Activated naive CD4-positive, alpha-beta T cell treated with Interleukin-2 at 50 U/mL for 16 hours (primary cell): ENCODE data around the gene CCDC117.
"Not testable (repeated sequence)": the region's sequence is repeated elsewhere in the genome, so short reads cannot be mapped to it uniquely, and the experiment has no call there.

Experiments used
- DNase-seq: peaks from one replicate; pipeline ENCODE4 v3.0.0-alpha.2; 2020

Gene CCDC117, protein sequence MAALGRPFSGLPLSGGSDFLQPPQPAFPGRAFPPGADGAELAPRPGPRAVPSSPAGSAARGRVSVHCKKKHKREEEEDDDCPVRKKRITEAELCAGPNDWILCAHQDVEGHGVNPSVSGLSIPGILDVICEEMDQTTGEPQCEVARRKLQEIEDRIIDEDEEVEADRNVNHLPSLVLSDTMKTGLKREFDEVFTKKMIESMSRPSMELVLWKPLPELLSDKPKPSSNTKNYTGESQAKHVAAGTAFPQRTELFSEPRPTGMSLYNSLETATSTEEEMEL

GRCh38 chr22:28772633-28773460 lies at the start of gene CCDC117:
Gene CCDC117, plus strand, starts transcription at chr22:28772695. Its CDS starts 155 bp downstream, at chr22:28772850.
- peak; percentile 92 for DNase-seq

- no peak for DNase-seq
These were observed 44.5 kb upstream of the CCDC117 start for GRCh38 chr22:28728002-28728401.

- DNase-seq, result no peak
These were observed 43.7 kb upstream of the CCDC117 start for GRCh38 chr22:28728621-28729313.

DNA sequence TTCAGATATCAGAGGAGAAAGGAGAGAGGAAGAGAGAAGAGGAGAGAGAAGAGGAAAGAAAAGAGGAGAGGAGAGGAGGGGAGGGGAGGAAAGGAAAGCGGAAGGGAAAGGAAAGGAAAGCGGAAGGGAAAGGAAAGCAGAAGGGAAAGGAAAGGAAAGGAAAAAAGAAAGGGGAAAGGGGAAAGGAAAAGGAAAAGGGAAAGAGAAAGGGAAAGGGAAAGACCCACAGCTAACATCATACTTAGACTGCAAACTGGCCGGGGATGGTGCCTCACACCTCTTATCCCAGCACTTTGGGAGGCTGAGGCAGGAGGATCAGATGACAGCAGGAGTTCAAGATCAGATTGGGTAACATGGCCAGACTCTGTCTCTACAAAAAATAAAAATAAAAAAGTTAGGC lies 42.3 kb upstream of the CCDC117 start:
- DNase-seq, result no peak

DNA sequence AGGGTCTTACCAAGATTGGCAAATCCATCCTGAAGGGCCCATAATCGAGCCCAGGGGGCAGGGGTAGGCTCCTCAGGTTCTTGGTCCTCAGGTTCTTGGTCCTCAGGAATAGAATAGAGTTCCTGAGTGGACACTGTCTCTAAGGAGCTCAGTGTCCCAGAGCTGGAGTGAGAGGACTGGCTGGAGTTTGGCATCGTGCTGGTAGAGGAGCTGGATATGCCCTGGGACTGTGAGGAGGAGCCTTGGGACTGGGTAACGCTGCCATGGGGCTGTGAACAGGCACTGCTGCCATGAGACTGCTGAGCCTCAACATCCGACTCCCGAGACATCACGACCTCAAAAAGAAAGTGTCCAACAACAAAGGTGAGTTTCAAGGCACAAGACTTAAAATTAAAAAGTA lies 38.1 kb upstream of the CCDC117 start:
- no peak for DNase-seq

DNA sequence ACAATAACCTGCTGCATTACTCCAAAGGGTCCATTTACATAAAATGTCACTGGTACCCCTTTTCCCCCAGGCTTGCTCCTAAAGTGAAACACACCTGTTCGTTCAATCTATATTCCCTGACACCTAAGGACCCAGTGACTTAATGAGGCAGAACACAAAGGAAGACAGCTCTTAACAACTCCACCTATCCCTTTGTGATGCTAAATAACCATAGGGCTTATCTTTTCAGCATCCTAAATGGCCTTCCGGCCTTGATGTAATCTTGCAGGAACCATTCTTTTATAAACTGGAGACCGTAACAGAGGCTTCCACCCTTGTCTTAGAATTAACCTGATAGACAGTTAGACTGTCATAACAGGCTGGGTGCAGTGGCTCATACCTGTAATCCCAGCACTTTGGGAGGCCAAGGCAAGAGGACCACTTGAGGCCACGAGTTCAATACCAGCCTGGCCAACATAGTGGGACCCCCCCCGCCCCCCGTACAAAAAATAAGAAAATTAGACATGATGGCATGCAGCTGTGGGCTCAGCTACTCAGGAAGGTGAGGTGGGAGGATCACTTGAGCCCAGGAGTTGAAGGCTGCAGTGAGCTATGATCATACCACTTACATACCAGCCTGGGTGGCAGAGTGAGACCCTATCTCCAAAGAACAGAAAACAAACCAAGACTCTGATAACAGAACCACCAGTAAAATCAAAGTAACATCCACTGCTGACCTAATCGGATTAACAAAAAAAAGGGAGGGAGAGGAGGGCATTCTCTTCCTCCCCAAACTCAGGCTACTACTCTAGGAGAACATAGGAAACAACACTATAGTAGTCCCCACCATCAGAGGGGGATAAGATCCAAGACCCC lies 36.0 kb upstream of the CCDC117 start:
- no peak for DNase-seq

DNA sequence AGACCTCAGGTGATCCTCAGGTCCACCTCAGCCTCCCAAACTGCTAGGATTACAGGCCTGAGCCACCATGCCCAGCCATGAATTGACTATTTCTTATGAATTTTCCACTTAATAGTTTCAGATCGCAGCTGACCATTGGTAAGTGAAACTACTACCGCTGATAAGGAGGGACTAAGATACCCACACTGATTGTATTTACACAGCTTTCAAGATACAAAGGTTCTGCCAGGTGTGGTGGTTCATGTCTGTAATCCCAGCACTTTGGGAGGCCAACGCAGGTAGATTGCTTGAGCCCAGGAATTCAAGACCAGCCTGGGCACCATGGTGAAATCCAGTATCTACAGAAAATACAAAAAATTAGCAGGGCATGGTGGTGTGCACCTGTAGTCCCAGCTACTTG lies 34.8 kb upstream of the CCDC117 start:
- DNase-seq, result no peak

DNA sequence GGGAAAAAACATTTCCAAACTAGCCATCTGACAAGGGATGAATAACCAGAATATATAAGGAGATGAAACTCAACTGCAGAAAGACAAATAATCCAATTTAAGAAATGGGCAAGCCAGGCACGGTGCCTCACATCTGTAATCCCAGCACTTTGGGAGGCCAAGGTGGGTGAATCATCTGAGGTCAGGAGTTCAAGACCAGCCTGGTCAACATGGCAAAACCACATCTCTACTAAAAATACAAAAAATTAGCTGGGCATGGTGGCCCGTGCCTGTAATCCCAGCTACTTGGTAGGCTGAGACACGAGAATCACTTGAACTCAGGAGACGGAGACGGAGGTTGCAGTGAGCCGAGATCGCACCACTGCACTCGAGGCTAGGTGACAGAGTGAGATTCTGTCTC lies 33.6 kb upstream of the CCDC117 start:
- not testable (repeated sequence) for DNase-seq

DNA sequence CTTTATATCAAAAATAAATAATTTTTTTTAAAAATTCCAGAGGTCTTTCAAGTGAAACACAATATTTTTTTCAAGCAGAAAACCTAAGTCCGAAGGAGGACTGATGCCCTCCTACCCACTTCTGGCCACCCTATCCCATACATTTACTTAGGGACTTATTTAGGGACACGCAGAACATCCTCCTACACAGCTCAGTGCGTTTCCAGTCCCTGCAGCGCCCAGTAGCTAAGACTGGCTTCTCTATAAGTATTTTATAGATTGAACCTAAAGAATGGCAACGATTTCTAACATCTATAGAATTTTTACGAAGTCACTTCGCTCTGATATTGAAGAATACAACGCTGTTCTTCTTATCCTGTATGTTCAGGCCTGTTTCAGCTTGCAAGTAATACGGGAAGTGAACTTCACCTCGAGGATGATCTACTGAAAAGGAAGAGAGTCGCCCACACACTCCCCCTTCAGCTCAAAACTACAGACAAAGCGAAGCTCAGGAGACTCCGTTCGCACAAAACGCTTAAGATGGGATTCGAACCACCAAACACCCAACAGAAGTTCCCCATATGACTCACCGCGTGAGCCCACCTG lies 31.2 kb upstream of the CCDC117 start:
- DNase-seq, result no peak

GRCh38 chr22:28741785-28742561 lies 30.5 kb upstream of the CCDC117 start, which contains the start of the genes CHEK2 and HSCB:
Gene CHEK2, minus strand, starts transcription at chr22:28741820. Its CDS starts 7,099 bp downstream, at chr22:28734721.
Gene HSCB, plus strand, starts transcription at chr22:28742039. Its CDS starts 57 bp downstream, at chr22:28742096.
- DNase-seq, result peak; percentile 98

DNA sequence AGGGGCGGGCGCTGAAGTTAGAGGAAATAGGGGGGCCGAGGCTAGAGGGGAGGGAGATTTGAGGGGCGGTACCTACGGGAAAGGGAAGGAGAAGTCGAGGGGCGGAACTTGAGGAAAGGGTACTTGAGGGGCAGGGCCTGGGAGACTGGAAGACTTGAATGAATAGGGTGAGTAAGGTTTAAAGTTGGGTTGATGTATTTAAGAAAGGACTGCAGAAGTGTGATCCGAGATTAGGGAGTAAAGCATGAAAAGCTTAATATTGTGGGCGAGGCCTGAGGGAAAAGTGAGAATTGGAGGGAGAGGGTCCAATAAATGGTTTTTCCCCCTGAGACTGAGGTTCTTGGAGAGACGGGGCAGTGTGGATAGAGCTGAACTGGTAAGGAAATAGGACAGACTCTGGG lies 29.9 kb upstream of the CCDC117 start:
- DNase-seq, result no peak

DNA sequence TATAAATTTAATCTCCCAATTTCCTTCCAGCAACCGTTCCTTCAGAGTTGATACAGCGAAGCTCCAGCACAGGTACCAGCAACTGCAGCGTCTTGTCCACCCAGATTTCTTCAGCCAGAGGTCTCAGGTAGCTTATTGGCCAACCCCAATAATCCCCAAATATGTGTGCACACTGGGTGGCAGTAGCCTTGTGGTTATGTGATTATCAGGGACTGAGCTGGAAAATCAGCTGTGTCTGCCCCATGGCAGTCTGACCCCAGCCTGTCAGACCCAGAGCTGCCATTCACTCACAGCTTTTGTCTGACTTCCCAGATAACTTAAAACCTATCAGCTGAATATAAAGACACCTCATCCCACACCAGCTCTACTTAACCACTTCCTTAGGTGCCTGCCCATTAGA lies 28.6 kb upstream of the CCDC117 start:
- no peak for DNase-seq

GRCh38 chr22:28750471-28750881 lies 22.0 kb upstream of the CCDC117 start:
- DNase-seq, result no peak

- DNase-seq, result not testable (repeated sequence)
These were observed 18.0 kb upstream of the CCDC117 start for GRCh38 chr22:28754512-28754911.

- DNase-seq, result no peak
These were observed 12.5 kb upstream of the CCDC117 start for GRCh38 chr22:28759861-28760560.

DNA sequence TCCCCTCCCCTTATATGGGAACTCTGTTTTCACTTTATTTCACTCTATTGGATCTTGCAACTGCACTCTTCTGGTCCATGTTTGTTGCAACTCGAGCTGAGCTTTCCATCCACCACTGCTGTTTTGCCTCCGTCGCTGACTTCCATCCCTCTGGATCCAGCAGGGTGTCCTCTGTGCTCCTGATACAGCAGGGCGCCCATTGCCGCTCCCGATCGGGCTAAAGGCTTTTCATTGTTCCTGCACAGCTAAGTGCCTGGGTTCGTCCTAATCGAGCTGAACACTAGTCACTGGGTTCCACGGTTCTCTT lies 11.1 kb upstream of the CCDC117 start:
- no peak for DNase-seq

DNA sequence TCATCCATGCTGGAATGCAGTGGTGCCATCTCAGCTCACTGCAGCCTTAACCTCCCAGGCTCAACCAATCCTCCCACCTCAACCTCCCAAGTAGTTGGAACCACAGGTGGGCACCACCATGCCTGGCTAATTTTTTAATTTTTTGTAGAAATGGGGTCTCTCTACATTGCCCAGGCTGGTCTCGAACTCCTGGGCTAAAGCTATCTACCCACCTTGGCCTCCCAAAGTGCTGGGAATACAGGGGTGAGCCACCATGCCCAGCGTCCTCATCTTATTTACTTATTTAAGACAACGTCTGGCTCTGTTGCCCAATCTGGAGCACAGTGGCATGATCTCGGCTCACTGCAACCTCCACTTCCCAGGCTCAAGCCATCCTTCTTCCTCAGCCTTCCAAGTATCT lies 10.5 kb upstream of the CCDC117 start:
- DNase-seq, result not testable (repeated sequence)

DNA sequence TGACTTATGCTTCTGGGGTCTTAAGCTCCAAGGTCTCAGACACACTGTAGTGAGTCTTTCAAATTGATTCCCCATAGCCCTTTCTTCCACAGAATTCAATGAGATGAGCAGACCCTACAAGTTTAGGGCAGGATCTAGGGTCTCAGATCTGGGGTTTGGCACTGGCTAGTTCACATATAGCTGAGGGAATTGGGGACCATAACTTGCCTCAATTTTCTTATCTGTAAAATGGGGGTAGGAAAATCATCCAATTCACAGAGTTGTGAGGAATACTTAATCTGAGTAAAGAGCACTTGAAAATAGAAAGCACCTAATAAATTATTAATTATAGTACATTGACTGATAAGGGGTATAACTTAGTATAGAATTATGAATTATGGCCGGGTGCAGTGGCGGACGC lies 5.9 kb upstream of the CCDC117 start:
- DNase-seq, result no peak

DNA sequence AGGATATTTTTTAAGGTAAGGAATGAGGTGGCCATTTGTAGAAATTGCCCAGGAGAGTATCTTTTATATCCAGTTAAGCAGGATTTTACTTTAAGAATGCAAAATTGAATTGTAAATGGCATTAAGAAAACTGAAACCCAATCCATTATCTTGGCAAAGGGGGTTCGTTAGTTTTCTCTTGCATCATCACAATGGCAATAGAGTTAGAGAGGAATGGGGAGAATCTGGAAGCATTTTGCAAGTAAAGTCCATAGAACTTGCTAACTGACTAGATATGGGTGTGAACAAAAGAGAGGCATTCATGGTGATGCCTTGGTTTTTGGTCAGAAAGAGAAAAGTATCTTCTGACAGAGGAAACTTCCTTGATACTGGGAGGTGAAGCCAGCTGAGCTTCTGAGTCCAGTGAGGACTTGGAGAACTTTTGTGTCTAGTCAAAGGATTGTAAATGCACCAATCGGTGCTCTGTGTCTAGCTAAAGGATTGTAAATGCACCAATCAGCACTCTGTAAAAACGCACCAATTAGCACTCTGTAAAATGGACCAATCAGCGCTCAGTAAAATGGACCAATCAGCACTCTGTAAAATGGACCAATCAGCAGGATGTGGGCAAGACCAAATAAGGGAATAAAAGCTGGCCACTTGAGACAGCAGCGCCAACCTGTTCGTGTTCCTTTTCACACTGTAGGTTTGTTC lies 3.6 kb upstream of the CCDC117 start:
- no peak for DNase-seq

DNA sequence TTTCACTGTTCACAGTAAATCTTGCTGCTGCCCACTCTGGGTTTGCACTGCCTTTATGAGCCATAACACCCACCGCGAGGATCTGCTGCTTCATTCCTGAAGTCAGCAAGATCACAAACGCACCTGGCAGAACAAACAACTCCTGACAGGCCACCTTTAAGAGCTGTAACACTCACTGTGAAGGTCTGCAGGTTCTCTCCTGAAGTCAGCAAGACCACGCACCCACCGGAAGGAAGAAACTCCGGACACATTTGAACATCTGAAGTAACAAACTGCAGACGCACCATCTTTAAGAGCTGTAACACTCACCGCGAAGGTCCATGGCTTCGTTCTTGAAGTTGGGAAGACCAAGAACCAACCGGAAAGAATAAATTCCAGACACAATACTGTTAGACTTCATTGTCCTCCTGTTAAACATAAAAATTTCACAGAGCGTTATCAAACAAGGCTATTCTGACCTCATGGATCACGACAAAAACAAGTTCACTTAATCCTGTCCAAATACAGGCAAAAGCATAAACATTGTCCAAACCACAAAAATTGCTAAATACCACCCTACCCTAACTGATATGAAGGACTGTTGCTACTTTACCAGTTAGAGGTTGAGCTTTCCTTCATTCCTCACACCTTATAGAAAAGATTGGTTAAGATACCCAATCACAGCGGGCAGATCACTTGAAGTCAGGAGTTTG lies 3.0 kb upstream of the CCDC117 start:
- no peak for DNase-seq
